IMR-90 (cell line): ENCODE results near the gene C9orf50. TPM values are rescaled to one million over a fixed set of nuclear protein-coding genes. Genes with fewer than 3 reads are reported as not detected.

Experiments
- ATAC-seq: fragments of 200-7000 bp; cut with Tn5 transposase; 2 replicates; pipeline ENCODE4 v1.9.1; 2020; ENCODE audit warnings: low read depth, mild to moderate bottlenecking, moderate library complexity
- BruUV-seq: library from RNA; stranded (reverse); fragments of 400-500 nt; replicated peaks from 2 replicates; lab custom pipeline; 2021; lab: Mats Ljungman, UMichigan
- CTCF ChIA-PET: fragments of 300-600 bp; formaldehyde crosslinking; extraction: SDS; loops from one replicate; lab custom pipeline; 2021; ENCODE audit warnings: antibody characterized with exemption; lab: Yijun Ruan, JAX
- POLR2A ChIA-PET: fragments of 300-600 bp; sonication (Branson Sonifier 250); formaldehyde crosslinking; loops from one replicate; lab custom pipeline; 2022; ENCODE audit warnings: antibody characterized with exemption; ENCODE audit not compliant: unreplicated experiment; lab: Charles Lee
- DNase-seq: peaks from one replicate; pipeline ENCODE4 v3.0.0; 2013
- H2AFZ ChIP-seq: replicated peaks from 2 replicates; pipeline ENCODE3; 2013; ENCODE audit warnings: low read length, mild to moderate bottlenecking; ENCODE audit not compliant: poor library complexity
- H2AK5ac ChIP-seq: 2 replicates; pipeline ENCODE4 v1.6.1; 2013; ENCODE audit warnings: low read depth, low read length, inconsistent platforms
- H2AK9ac ChIP-seq: replicated peaks from 2 replicates; pipeline ENCODE3; 2013; ENCODE audit warnings: mild to moderate bottlenecking, low read depth, low read length, moderate library complexity; ENCODE audit not compliant: poor library complexity
- H2BK120ac ChIP-seq: 2 replicates; pipeline ENCODE4 v1.6.1; 2013; ENCODE audit warnings: low read depth, low read length, inconsistent platforms
- H2BK15ac ChIP-seq: 3 replicates; pipeline ENCODE4 v1.6.1; 2013; ENCODE audit warnings: low read depth, low read length, inconsistent platforms
- H2BK20ac ChIP-seq: 2 replicates; pipeline ENCODE4 v1.6.1; 2013; ENCODE audit warnings: low read depth, mild to moderate bottlenecking, inconsistent platforms, low read length, moderate library complexity
- H2BK5ac ChIP-seq: 2 replicates; pipeline ENCODE4 v1.6.1; 2013; ENCODE audit warnings: mild to moderate bottlenecking, low read depth, low read length, inconsistent platforms; ENCODE audit not compliant: poor library complexity, severe bottlenecking
- H3K14ac ChIP-seq: replicated peaks from 2 replicates; pipeline ENCODE4 v1.6.1; 2013; ENCODE audit warnings: low read depth, low read length, inconsistent platforms
- H3K18ac ChIP-seq: 2 replicates; pipeline ENCODE4 v1.6.1; 2013; ENCODE audit warnings: low read depth, low read length, control low read depth
- H3K23ac ChIP-seq: 2 replicates; pipeline ENCODE4 v1.6.1; 2013; ENCODE audit warnings: low read depth, low read length, inconsistent platforms
- H3K27ac ChIP-seq: 2 replicates; pipeline ENCODE4 v1.5.1; 2013; ENCODE audit warnings: mild to moderate bottlenecking, control low read depth, low read length; ENCODE audit not compliant: insufficient read depth
- H3K27me3 ChIP-seq: 2 replicates; pipeline ENCODE4 v1.6.1; 2013; ENCODE audit warnings: low read length; ENCODE audit not compliant: control insufficient read depth, insufficient read depth
- H3K36me3 ChIP-seq: 2 replicates; pipeline ENCODE4 v1.6.1; 2013; ENCODE audit warnings: low read length, mixed read lengths; ENCODE audit not compliant: control insufficient read depth, insufficient read depth
- H3K4ac ChIP-seq: 2 replicates; pipeline ENCODE4 v1.6.1; 2013; ENCODE audit warnings: low read depth, low read length, inconsistent platforms
- H3K4me1 ChIP-seq: 2 replicates; pipeline ENCODE4 v1.6.1; 2013; ENCODE audit warnings: low read length, mixed read lengths; ENCODE audit not compliant: control insufficient read depth, insufficient read depth
- H3K4me2 ChIP-seq: 2 replicates; pipeline ENCODE4 v1.6.1; 2013; ENCODE audit warnings: low read depth, mild to moderate bottlenecking, control low read depth, low read length, moderate library complexity
- H3K4me3 ChIP-seq: 2 replicates; pipeline ENCODE4 v1.5.1; 2013; ENCODE audit warnings: low read depth, mild to moderate bottlenecking, control low read depth, low read length, moderate library complexity; ENCODE audit not compliant: insufficient read depth
- H3K56ac ChIP-seq: 2 replicates; pipeline ENCODE4 v1.6.1; 2013; ENCODE audit warnings: low read length, inconsistent platforms; ENCODE audit not compliant: insufficient read depth; ENCODE audit errors: extremely low read depth
- H3K79me1 ChIP-seq, 2 experiments: 2 replicates each; pipeline ENCODE4 v1.6.1; 2013; ENCODE audit warnings: low read length in 2 of 2, inconsistent platforms in 1 of 2, low read depth in 1 of 2
- H3K9ac ChIP-seq: 2 replicates; pipeline ENCODE4 v1.6.1; 2013; ENCODE audit warnings: low read depth, low read length, control low read depth
- H3K9me1 ChIP-seq: 2 replicates; pipeline ENCODE4 v1.6.1; 2013; ENCODE audit warnings: low read length, inconsistent platforms; ENCODE audit not compliant: insufficient read depth
- H3K9me3 ChIP-seq: 2 replicates; pipeline ENCODE4 v1.6.1; 2013; ENCODE audit warnings: low read length; ENCODE audit not compliant: control insufficient read depth, insufficient read depth
- H4K20me1 ChIP-seq: 2 replicates; pipeline ENCODE4 v1.6.1; 2013; ENCODE audit warnings: low read length, inconsistent platforms; ENCODE audit not compliant: insufficient read depth
- H4K5ac ChIP-seq: 2 replicates; pipeline ENCODE4 v1.6.1; 2013; ENCODE audit warnings: mild to moderate bottlenecking, low read depth, low read length, control low read depth
- H4K8ac ChIP-seq, 2 experiments: 2 replicates each; pipeline ENCODE4 v1.6.1; 2013; ENCODE audit warnings: low read depth in 2 of 2, low read length in 2 of 2, control low read depth in 1 of 2, inconsistent platforms in 1 of 2
- H4K91ac ChIP-seq: 2 replicates; pipeline ENCODE4 v1.6.1; 2013; ENCODE audit warnings: low read depth, low read length, inconsistent platforms; ENCODE audit not compliant: insufficient read depth
- BHLHE40 ChIP-seq: fragments of 150-350 bp; IDR thresholded peaks from 2 replicates; pipeline ENCODE4 v1.6.1; 2016; ENCODE audit warnings: mild to moderate bottlenecking, low read depth, low read length
- CEBPB ChIP-seq: IDR thresholded peaks from 2 replicates; pipeline ENCODE4 v1.6.1; 2012; ENCODE audit warnings: low read depth, low read length, improper control_type of control experiment
- CHD1 ChIP-seq: IDR thresholded peaks from 2 replicates; pipeline ENCODE4 v1.6.1; 2012; ENCODE audit warnings: low read depth, low read length, improper control_type of control experiment
- ELK1 ChIP-seq: fragments of 150-350 bp; IDR thresholded peaks from 2 replicates; pipeline ENCODE4 v1.6.1; 2016; ENCODE audit warnings: low read depth, mild to moderate bottlenecking, low read length, moderate library complexity, borderline replicate concordance
- FOS ChIP-seq: fragments of 150-350 bp; IDR thresholded peaks from 2 replicates; pipeline ENCODE4 v1.6.1; 2016; ENCODE audit warnings: low read depth, low read length
- MAFK ChIP-seq: IDR thresholded peaks from 2 replicates; pipeline ENCODE4 v1.6.1; 2012; ENCODE audit warnings: low read depth, low read length, improper control_type of control experiment
- MAZ ChIP-seq: IDR thresholded peaks from 2 replicates; pipeline ENCODE4 v1.6.1; 2012; ENCODE audit warnings: low read depth, mild to moderate bottlenecking, low read length, improper control_type of control experiment, moderate library complexity, borderline replicate concordance
- MXI1 ChIP-seq: IDR thresholded peaks from 2 replicates; pipeline ENCODE4 v1.6.1; 2012; ENCODE audit warnings: low read depth, mild to moderate bottlenecking, low read length, moderate library complexity, borderline replicate concordance
- NFE2L2 ChIP-seq: fragments of 150-350 bp; IDR thresholded peaks from 2 replicates; pipeline ENCODE4 v1.6.1; 2016; ENCODE audit warnings: low read depth, mild to moderate bottlenecking, low read length
- POLR2A ChIP-seq: IDR thresholded peaks from 2 replicates; pipeline ENCODE4 v1.6.1; 2012; ENCODE audit warnings: mild to moderate bottlenecking, low read depth, low read length
- RCOR1 ChIP-seq: IDR thresholded peaks from 2 replicates; pipeline ENCODE4 v1.6.1; 2012; ENCODE audit warnings: mild to moderate bottlenecking, low read length, improper control_type of control experiment; ENCODE audit not compliant: insufficient replicate concordance
- RFX5 ChIP-seq: IDR thresholded peaks from 2 replicates; pipeline ENCODE4 v1.8.0; 2012; ENCODE audit warnings: low read depth, mild to moderate bottlenecking, low read length, moderate library complexity
- SMC3 ChIP-seq: fragments of 150-350 bp; IDR thresholded peaks from 2 replicates; pipeline ENCODE4 v1.6.1; 2016; ENCODE audit warnings: low read depth, mild to moderate bottlenecking, antibody characterized with exemption, low read length, moderate library complexity
- WGBS, 2 experiments: methylation state at CpG; one replicate each; pipeline versions ENCODE4 v1.1.5 to v1.1.7; 2013; ENCODE audit warnings: missing lambda C conversion rate in 2 of 2; ENCODE audit not compliant: insufficient read length in 1 of 2; ENCODE audit errors: extremely low coverage in 2 of 2; 5-methylcytosine and 5-hydroxymethylcytosine counted together
- dilution Hi-C: fragments of 300-500 bp; cut with HindIII; formaldehyde crosslinking; loops from one replicate; pipeline ENCODE4 v1.14.3; 2018; ENCODE audit warnings: low sequenced_read_pairs; ENCODE audit not compliant: unreplicated experiment
- in situ Hi-C: fragments of 300-500 bp; cut with MboI; formaldehyde crosslinking; loops from 3 replicates; pipeline ENCODE4 v1.14.3; 2019; ENCODE audit warnings: low sequenced_read_pairs, inconsistent platforms, mixed read lengths
- intact Hi-C: fragments of 100-400 bp; cut with micrococcal nuclease; formaldehyde crosslinking; loops from 2 replicates; pipeline ENCODE4 v1.10.0; 2022
- polyA plus RNA-seq, 3 experiments: library from polyadenylated mRNA; depleted of rRNA; stranded (reverse); fragments of >200 nt; gene quantifications; 2 replicates each; pipeline ENCODE4 v1.2.3, GENCODE V29; 2012; ENCODE audit warnings: low replicate concordance in 1 of 3
- total RNA-seq: library from RNA; depleted of rRNA; stranded (reverse); fragments of >200 nt; gene quantifications from 2 replicates; pipeline ENCODE4 v1.2.3, GENCODE V29; 2012
- TF ChIP-seq, protein P1 (sequence below): conservative IDR thresholded peaks from 2 replicates; pipeline ENCODE4 v1.5.1; 2012; ENCODE audit warnings: mild to moderate bottlenecking, low read depth, low read length, improper control_type of control experiment
- TF ChIP-seq, protein P2 (sequence below): fragments of 150-350 bp; IDR thresholded peaks from 2 replicates; pipeline ENCODE4 v1.6.1; 2017; ENCODE audit warnings: mild to moderate bottlenecking, antibody characterized with exemption, low read length, low read depth

Gene C9orf50
- total and polyA plus RNA-seq, 2 of the 4 experiments (the other 2 are of a cell fraction), result 0.09 TPM; not detected in 1

DNA sequence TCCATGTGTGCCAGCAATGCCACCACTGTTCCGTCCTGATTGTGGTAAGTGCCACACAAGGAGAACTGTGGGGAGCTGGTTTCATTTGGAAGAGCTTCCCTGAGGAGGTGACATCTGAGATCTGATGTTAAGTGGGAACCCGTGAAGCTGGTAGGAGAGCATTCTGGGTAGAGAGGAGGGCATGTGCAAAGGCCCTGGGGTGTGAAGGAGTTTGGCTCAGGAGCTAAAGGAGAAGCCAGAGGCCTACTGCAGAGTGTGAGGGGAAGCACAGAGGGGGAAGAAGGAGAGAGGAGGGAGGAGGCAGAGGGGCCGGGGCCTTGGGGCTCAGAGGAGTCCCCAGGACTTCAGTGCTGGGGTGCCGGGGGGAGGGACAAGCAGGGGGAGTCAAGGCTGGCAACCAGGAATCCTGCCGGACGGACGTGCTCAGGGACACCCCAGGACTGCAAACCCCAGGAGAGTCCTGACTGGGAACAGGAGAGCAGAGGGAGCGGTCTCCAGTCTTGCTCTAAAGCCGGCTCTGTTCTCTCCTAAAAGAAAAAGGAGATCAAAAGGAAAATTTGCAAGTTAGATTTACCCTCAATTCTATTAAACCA, 19.7 kb downstream of the C9orf50 start:
- Histone ChIP-seq H3K4ac (no peak overlapping the region), H3K4me2 (no peak overlapping the region), H4K91ac (no peak overlapping the region), H4K5ac (no peak overlapping the region), H2BK120ac (no peak overlapping the region), H3K36me3 (no peaks in the 10 kb centered on the region), H3K56ac (no peak overlapping the region), H2AK5ac (peak overlapping the region; percentile 54; the same call in 1 of the 2 replicates), H3K9me1 (peaks cover 17% of the 10 kb centered on the region), H2AFZ (no peak overlapping the region), H3K4me1 (peaks cover 18% of the 10 kb centered on the region), H4K20me1 (no peaks in the 10 kb centered on the region), H2BK5ac (no peak overlapping the region), H3K27me3 (no peaks in the 10 kb centered on the region), H2BK20ac (no peak overlapping the region), H2BK15ac (no peak overlapping the region), H3K9me3 (no peaks in the 10 kb centered on the region), H2AK9ac (no peak overlapping the region), H4K8ac (no peak overlapping the region), H3K18ac (no peak overlapping the region), H3K79me1 (peaks cover 5 to 11% of the 10 kb centered on the region in 2 experiments; a peak in 3 of 4 replicates), H3K14ac (no peak overlapping the region), H3K23ac (no peak overlapping the region), H3K27ac (no peak overlapping the region), H3K9ac (no peak overlapping the region), H3K4me3 (no peak overlapping the region)
- TF ChIP-seq SMC3, result no peak
- no peak for TF ChIP-seq BHLHE40
- no peak for TF ChIP-seq NFE2L2
- no peak for TF ChIP-seq FOS
- TF ChIP-seq, protein P1, sequence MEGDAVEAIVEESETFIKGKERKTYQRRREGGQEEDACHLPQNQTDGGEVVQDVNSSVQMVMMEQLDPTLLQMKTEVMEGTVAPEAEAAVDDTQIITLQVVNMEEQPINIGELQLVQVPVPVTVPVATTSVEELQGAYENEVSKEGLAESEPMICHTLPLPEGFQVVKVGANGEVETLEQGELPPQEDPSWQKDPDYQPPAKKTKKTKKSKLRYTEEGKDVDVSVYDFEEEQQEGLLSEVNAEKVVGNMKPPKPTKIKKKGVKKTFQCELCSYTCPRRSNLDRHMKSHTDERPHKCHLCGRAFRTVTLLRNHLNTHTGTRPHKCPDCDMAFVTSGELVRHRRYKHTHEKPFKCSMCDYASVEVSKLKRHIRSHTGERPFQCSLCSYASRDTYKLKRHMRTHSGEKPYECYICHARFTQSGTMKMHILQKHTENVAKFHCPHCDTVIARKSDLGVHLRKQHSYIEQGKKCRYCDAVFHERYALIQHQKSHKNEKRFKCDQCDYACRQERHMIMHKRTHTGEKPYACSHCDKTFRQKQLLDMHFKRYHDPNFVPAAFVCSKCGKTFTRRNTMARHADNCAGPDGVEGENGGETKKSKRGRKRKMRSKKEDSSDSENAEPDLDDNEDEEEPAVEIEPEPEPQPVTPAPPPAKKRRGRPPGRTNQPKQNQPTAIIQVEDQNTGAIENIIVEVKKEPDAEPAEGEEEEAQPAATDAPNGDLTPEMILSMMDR, result no peak
- TF ChIP-seq ELK1, result no peak
- TF ChIP-seq POLR2A, result no peak
- TF ChIP-seq MAFK, result no peak
- no peak for TF ChIP-seq CHD1
- TF ChIP-seq RCOR1, result no peak
- TF ChIP-seq, protein P2, sequence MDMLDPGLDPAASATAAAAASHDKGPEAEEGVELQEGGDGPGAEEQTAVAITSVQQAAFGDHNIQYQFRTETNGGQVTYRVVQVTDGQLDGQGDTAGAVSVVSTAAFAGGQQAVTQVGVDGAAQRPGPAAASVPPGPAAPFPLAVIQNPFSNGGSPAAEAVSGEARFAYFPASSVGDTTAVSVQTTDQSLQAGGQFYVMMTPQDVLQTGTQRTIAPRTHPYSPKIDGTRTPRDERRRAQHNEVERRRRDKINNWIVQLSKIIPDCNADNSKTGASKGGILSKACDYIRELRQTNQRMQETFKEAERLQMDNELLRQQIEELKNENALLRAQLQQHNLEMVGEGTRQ, result no peak
- TF ChIP-seq MXI1, result no peak
- TF ChIP-seq CEBPB, result no peak
- no peak for TF ChIP-seq RFX5
- no peak for TF ChIP-seq MAZ
- ChIA-PET POLR2A (no interaction called here), CTCF (no interaction called here)
- BruUV-seq, result no TSS peak
- 100% methylated on average over 1 of the region's 9 CpGs; no CpG with 5 or more reads in 1 of the 2 experiments for WGBS, 2 experiments
- intact Hi-C loops (no loop called here), in situ Hi-C loops (loop anchor here (10.0 kb wide), 1 partner anchor 266 kb away; no protein-coding TSS in a partner anchor), dilution Hi-C loops (no loop called here)
- DNase-seq (no peak), ATAC-seq (no peak)
